ENCODE results near the gene PUS1. TPM values are rescaled to one million over a fixed set of nuclear protein-coding genes. Genes with fewer than 3 reads are reported as not detected.

Gene PUS1
- total RNA-seq, 1 experiment from 2014 or later, result 117 TPM

- H3K23me2 ChIP-seq (ENCODE audit: insufficient read length, low read depth, low read length, poor library complexity, severe bottlenecking), result no peaks in the 10 kb centered on the region
- no peak overlapping the region for H2BK15ac ChIP-seq (ENCODE audit: low read depth, low read length)
- WGBS (ENCODE audit: extremely low coverage, insufficient read length, low lambda C conversion rate), result no CpG with 5 or more reads among the region's 5 CpGs
- Mint-ChIP-seq H3K27ac (peak overlapping the region; percentile 28 to 95 (median 77); a peak in 6 of 7 replicates), H3K4me1 (peaks cover 49 to 55% of the 10 kb centered on the region in 2 experiments), H3K9me3 (no peaks in the 10 kb centered on the region), H3K4me3 (no peak overlapping the region), H3K36me3 (ENCODE audit: insufficient read depth in 1 of 3, low read depth in 3 of 3) (peaks cover 33 to 74% (median 51%) of the 10 kb centered on the region in 3 experiments), H3K27me3 (ENCODE audit: low read depth) (no peaks in the 10 kb centered on the region)
- H4K91ac ChIP-seq (ENCODE audit: insufficient read length, low read depth, low read length), result no peak overlapping the region
- H3K27ac ChIP-seq (ENCODE audit: insufficient read length, low read depth, low read length), result no peak overlapping the region
- TF ChIP-seq, protein P1, sequence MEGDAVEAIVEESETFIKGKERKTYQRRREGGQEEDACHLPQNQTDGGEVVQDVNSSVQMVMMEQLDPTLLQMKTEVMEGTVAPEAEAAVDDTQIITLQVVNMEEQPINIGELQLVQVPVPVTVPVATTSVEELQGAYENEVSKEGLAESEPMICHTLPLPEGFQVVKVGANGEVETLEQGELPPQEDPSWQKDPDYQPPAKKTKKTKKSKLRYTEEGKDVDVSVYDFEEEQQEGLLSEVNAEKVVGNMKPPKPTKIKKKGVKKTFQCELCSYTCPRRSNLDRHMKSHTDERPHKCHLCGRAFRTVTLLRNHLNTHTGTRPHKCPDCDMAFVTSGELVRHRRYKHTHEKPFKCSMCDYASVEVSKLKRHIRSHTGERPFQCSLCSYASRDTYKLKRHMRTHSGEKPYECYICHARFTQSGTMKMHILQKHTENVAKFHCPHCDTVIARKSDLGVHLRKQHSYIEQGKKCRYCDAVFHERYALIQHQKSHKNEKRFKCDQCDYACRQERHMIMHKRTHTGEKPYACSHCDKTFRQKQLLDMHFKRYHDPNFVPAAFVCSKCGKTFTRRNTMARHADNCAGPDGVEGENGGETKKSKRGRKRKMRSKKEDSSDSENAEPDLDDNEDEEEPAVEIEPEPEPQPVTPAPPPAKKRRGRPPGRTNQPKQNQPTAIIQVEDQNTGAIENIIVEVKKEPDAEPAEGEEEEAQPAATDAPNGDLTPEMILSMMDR (conservative IDR thresholded peaks at IDR 0.05), result no peak
- H2BK20ac ChIP-seq (ENCODE audit: low read depth, low read length, poor library complexity, severe bottlenecking), result no peak overlapping the region
- H4K5ac ChIP-seq (ENCODE audit: insufficient read length, low read depth, low read length), result no peak overlapping the region
- no peak overlapping the region; the same call in 1 of the 2 replicates for H3K14ac ChIP-seq (ENCODE audit: insufficient read depth, low read length)
- no peak overlapping the region for H3K4me2 ChIP-seq (ENCODE audit: insufficient read depth, insufficient read length, low read length)
- no peak overlapping the region for H3K4ac ChIP-seq (ENCODE audit: low read depth, low read length)
- no peaks in the 10 kb centered on the region for H4K20me1 ChIP-seq (ENCODE audit: control insufficient read depth, insufficient read depth, insufficient read length)
- H3K79me2 ChIP-seq (ENCODE audit: insufficient read depth, low read length), result no peaks in the 10 kb centered on the region
- no peaks in the 10 kb centered on the region for H3K27me3 ChIP-seq (ENCODE audit: insufficient read depth, low read length)
- no peak overlapping the region for H2BK120ac ChIP-seq (ENCODE audit: low read depth, low read length, poor library complexity, severe bottlenecking)
- no peaks in the 10 kb centered on the region for H3K79me1 ChIP-seq (ENCODE audit: insufficient read depth, low read depth, low read length, poor library complexity, severe bottlenecking)
- H4K8ac ChIP-seq (replicated peaks; ENCODE audit: insufficient read length, low read depth, low read length), result no peak overlapping the region
- H3K56ac ChIP-seq (ENCODE audit: insufficient read length, low read depth, low read length), result no peak overlapping the region
- H3K18ac ChIP-seq (ENCODE audit: insufficient read length, low read depth, low read length), result no peak overlapping the region
- no peak overlapping the region for H2BK12ac ChIP-seq (ENCODE audit: insufficient read length, low read depth, low read length)
- no peak overlapping the region for H3K9ac ChIP-seq (ENCODE audit: extremely low read depth, insufficient read length, low read length)
- H3T11ph ChIP-seq (ENCODE audit: low read length), result no peak overlapping the region
- H2AFZ ChIP-seq (ENCODE audit: low read length), result no peak overlapping the region
- no peak for DNase-seq
- H2AK5ac ChIP-seq (ENCODE audit: insufficient read length, low read length), result no peak overlapping the region
- no peak overlapping the region for H2BK5ac ChIP-seq (ENCODE audit: insufficient read length, low read length)
- H3K9me3 ChIP-seq (ENCODE audit: control insufficient read depth, low read depth, low read length), result no peaks in the 10 kb centered on the region
- no peak overlapping the region for H3K23ac ChIP-seq (ENCODE audit: insufficient read length, low read depth, low read length)
- H3K4me1 ChIP-seq (ENCODE audit: insufficient read depth, low read length), result peaks cover 8% of the 10 kb centered on the region; the same call in 1 of the 2 replicates
Measured at GRCh38 chr12:131986910-131987309, 57.8 kb downstream of the PUS1 start.

Data from H9 (cell line).